SU-DHL-6 (cell line): ENCODE measurements around the gene TOMM7.

Experiments used
- H2AFZ ChIP-seq: fragments of 200-600 bp; sonication (generic); 2 replicates; pipeline ENCODE4 v1.6.1; 2014; ENCODE audit warnings: low read depth, mild to moderate bottlenecking, moderate library complexity, mixed read lengths, antibody characterized with exemption, low read length; ENCODE audit not compliant: severe bottlenecking
- H3F3A ChIP-seq: fragments of 200-600 bp; shearing (Covaris generic); 2 replicates; pipeline ENCODE4 v1.6.0; 2016; ENCODE audit warnings: antibody characterized with exemption, mild to moderate bottlenecking; ENCODE audit not compliant: insufficient read depth
- H3K27ac ChIP-seq: fragments of 200-600 bp; sonication (generic); 2 replicates; pipeline ENCODE4 v1.5.1; 2016; ENCODE audit warnings: low read depth, mild to moderate bottlenecking, low read length, moderate library complexity, mixed read lengths
- H3K27me3 ChIP-seq: fragments of 200-600 bp; sonication (generic), shearing (Covaris generic); 2 replicates; pipeline ENCODE4 v1.6.0; 2014; ENCODE audit warnings: mild to moderate bottlenecking, low read length
- H3K36me3 ChIP-seq: fragments of 200-600 bp; sonication (generic); 2 replicates; pipeline ENCODE4 v1.6.1; 2014; ENCODE audit warnings: mild to moderate bottlenecking, low read length, mixed read lengths
- H3K4me2 ChIP-seq: fragments of 300-600, 200-600 bp; shearing (Covaris generic), sonication (generic); 2 replicates; pipeline ENCODE4 v1.6.0; 2014; ENCODE audit warnings: low read length, low read depth, mild to moderate bottlenecking; ENCODE audit not compliant: poor library complexity, severe bottlenecking
- H3K4me3 ChIP-seq: fragments of 200-600 bp; sonication (generic); 2 replicates; pipeline ENCODE4 v1.5.1; 2014; ENCODE audit warnings: antibody characterized with exemption, low read length, mild to moderate bottlenecking, mixed read lengths; ENCODE audit not compliant: insufficient read depth, poor library complexity, severe bottlenecking
- H3K79me2 ChIP-seq: fragments of 200-600 bp; sonication (generic); 2 replicates; pipeline ENCODE4 v1.6.1; 2014; ENCODE audit warnings: mild to moderate bottlenecking, low read length, moderate library complexity; ENCODE audit not compliant: insufficient read depth
- H3K9ac ChIP-seq: fragments of 200-600 bp; sonication (generic); 2 replicates; pipeline ENCODE4 v1.7.0; 2014; ENCODE audit warnings: mild to moderate bottlenecking, low read length
- H3K9me2 ChIP-seq: fragments of 200-600 bp; sonication (generic); replicated peaks from 2 replicates; pipeline ENCODE4 v1.6.1; 2014; ENCODE audit warnings: low read length; ENCODE audit not compliant: insufficient read depth
- H3K9me3 ChIP-seq: fragments of 200-600 bp; sonication (generic); 2 replicates; pipeline ENCODE4 v1.6.1; 2014; ENCODE audit warnings: low read length, mixed read lengths; ENCODE audit not compliant: insufficient read depth
- H4K20me1 ChIP-seq: fragments of 200-600 bp; sonication (generic); 2 replicates; pipeline ENCODE4 v1.6.1; 2014; ENCODE audit warnings: low read depth, mild to moderate bottlenecking, antibody characterized with exemption, low read length, moderate library complexity, mixed read lengths
- CTCF ChIP-seq: fragments of 200-600 bp; sonication (generic); IDR thresholded peaks from one replicate; pipeline ENCODE4 v1.5.1; 2017; ENCODE audit warnings: antibody characterized with exemption, mild to moderate bottlenecking, low read length, moderate library complexity; ENCODE audit not compliant: insufficient read depth, poor library complexity, severe bottlenecking
- EZH2phosphoT487 ChIP-seq: fragments of 200-600 bp; sonication (generic), shearing (Covaris generic); conservative IDR thresholded peaks from 2 replicates; pipeline ENCODE4 v1.6.1; 2018; ENCODE audit warnings: mild to moderate bottlenecking, antibody characterized with exemption, low read length, moderate library complexity, mixed read lengths

Gene TOMM7

GRCh38 chr7:22863156-22863899 is 40.7 kb upstream of the TOMM7 start:
- peaks cover 67% of the 10 kb centered on the region for H3F3A ChIP-seq

GRCh38 chr7:22861576-22861975 is 38.9 kb upstream of the TOMM7 start:
- Histone ChIP-seq H3K9ac (no peak overlapping the region), H3K27ac (peak overlapping the region; percentile 4; the same call in 1 of the 2 replicates), H2AFZ (no peak overlapping the region), H3K4me3 (no peak overlapping the region), H3F3A (peaks cover 65% of the 10 kb centered on the region), H3K36me3 (peaks cover 41% of the 10 kb centered on the region), H3K4me2 (no peak overlapping the region), H3K9me3 (no peaks in the 10 kb centered on the region), H3K27me3 (no peaks in the 10 kb centered on the region), H3K79me2 (peaks cover under 1% of the 10 kb centered on the region; the same call in 1 of the 2 replicates), H4K20me1 (no peaks in the 10 kb centered on the region), H3K9me2 (no peaks in the 10 kb centered on the region)
- TF ChIP-seq CTCF (no peak), EZH2phosphoT487 (no peak)

More at GRCh38 chr7:22863156-22863899, 40.7 kb upstream of the TOMM7 start:
- no peaks in the 10 kb centered on the region for H3K9me3 ChIP-seq
- no peak overlapping the region for H2AFZ ChIP-seq
- no peaks in the 10 kb centered on the region for H3K27me3 ChIP-seq
- no peak overlapping the region for H3K4me3 ChIP-seq
- H4K20me1 ChIP-seq, result no peaks in the 10 kb centered on the region
- H3K27ac ChIP-seq, result no peak overlapping the region
- no peak overlapping the region for H3K4me2 ChIP-seq
- H3K36me3 ChIP-seq, result peaks cover 31% of the 10 kb centered on the region
- TF ChIP-seq CTCF, result no peak
- TF ChIP-seq EZH2phosphoT487, result no peak
- H3K9me2 ChIP-seq, result no peaks in the 10 kb centered on the region
- H3K9ac ChIP-seq, result no peak overlapping the region
- H3K79me2 ChIP-seq, result no peaks in the 10 kb centered on the region

GRCh38 chr7:22860784-22861482 is 38.3 kb upstream of the TOMM7 start:
- Histone ChIP-seq H3F3A (peaks cover 72% of the 10 kb centered on the region), H3K27me3 (no peaks in the 10 kb centered on the region), H2AFZ (no peak overlapping the region), H3K4me2 (no peak overlapping the region), H3K79me2 (peaks cover 7% of the 10 kb centered on the region), H3K4me3 (no peak overlapping the region), H3K9me3 (no peaks in the 10 kb centered on the region), H4K20me1 (no peaks in the 10 kb centered on the region), H3K27ac (peak overlapping the region; percentile 28; the same call in 1 of the 2 replicates), H3K9me2 (no peaks in the 10 kb centered on the region), H3K36me3 (peaks cover 47% of the 10 kb centered on the region), H3K9ac (no peak overlapping the region)
- TF ChIP-seq CTCF, result peak; percentile 78
- no peak for TF ChIP-seq EZH2phosphoT487
